ENCODE data around the gene IGFL1.
"Not testable (repeated sequence)": the region's sequence is repeated elsewhere in the genome, so short reads cannot be mapped to it uniquely, and the experiment has no call there.

IGFL1 gene

DNA sequence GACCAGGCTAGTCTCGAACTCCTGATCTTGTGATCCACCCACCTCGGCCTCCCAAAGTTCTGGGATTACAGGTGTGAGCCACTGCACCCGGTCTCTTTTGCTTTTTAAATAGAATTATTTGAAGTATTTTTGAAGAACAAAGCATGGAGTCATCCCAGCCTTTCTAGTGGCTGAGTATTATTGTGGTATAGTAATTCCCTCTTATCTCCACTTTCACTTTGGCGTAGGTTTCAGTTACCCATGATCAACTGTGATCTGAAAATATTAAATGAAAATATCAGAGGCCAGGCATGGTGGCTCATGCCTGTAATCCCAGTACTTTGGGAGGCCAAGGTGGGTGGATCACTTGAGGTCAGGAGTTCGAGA is 36.9 kb upstream of the IGFL1 start:
- H3K27me3 ChIP-seq (ENCODE audit: insufficient read depth, low read length): peaks cover 30% of the 10 kb centered on the region
- not testable (repeated sequence) for H3K27ac ChIP-seq (ENCODE audit: low read depth, low read length); H3K36me3 ChIP-seq (ENCODE audit: insufficient read depth, low read length); H2AFZ ChIP-seq (ENCODE audit: low read length, unreplicated experiment); H3K79me2 ChIP-seq (ENCODE audit: control insufficient read depth, insufficient read depth, low read length, unreplicated experiment); H3K4me3 ChIP-seq (ENCODE audit: low read depth, low read length)
- H3K4me1 ChIP-seq (ENCODE audit: control insufficient read depth, insufficient read depth, low read length, unreplicated experiment): peaks cover 11% of the 10 kb centered on the region

DNA sequence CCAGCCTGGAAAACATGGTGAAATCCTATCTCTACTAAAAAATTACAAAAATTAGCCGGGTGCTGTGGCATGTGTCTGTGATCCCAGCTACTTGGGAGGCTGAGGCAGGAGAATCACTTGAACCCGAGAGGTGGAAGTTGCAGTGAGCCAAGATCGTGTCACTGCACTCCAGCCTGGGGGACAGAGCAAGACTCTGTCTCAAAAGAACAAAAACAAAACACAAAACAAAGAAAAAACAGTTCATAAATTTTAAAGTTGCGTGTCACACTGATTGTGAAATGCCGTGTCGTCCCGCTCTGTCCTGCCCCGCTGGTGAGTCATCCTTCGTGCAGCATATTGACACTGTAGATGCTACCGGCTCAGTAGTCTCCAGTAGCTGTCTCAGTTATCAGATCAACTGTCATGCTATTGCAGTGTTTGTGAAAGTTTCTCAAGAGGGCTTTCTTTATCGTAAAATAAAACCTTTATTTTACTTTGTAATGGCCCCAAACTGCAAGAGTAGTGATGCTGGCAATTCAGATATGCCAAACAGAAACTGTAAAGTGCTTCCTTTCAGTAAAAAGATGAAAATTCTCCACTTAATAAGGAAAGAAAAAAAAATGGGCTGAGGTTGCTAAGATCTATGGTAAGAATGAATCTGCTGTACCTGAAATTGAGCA is 36.4 kb upstream of the IGFL1 start:
- Histone ChIP-seq H3K4me1 (ENCODE audit: control insufficient read depth, insufficient read depth, low read length, unreplicated experiment) (peaks cover 11% of the 10 kb centered on the region), H3K36me3 (ENCODE audit: insufficient read depth, low read length) (no peaks in the 10 kb centered on the region), H3K79me2 (ENCODE audit: control insufficient read depth, insufficient read depth, low read length, unreplicated experiment) (no peaks in the 10 kb centered on the region), H3K27ac (ENCODE audit: low read depth, low read length) (no peak overlapping the region), H3K4me3 (ENCODE audit: low read depth, low read length) (no peak overlapping the region), H2AFZ (ENCODE audit: low read length, unreplicated experiment) (no peak overlapping the region), H3K27me3 (ENCODE audit: insufficient read depth, low read length) (peaks cover 28% of the 10 kb centered on the region)

GRCh38 chr19:46193678-46194077 is 35.9 kb upstream of the IGFL1 start:
- Histone ChIP-seq H3K4me1 (ENCODE audit: control insufficient read depth, insufficient read depth, low read length, unreplicated experiment) (peaks cover 11% of the 10 kb centered on the region), H3K27ac (ENCODE audit: low read depth, low read length) (no peak overlapping the region), H3K27me3 (ENCODE audit: insufficient read depth, low read length) (peaks cover 22% of the 10 kb centered on the region), H3K4me3 (ENCODE audit: low read depth, low read length) (no peak overlapping the region), H2AFZ (ENCODE audit: low read length, unreplicated experiment) (no peak overlapping the region), H3K79me2 (ENCODE audit: control insufficient read depth, insufficient read depth, low read length, unreplicated experiment) (no peaks in the 10 kb centered on the region), H3K36me3 (ENCODE audit: insufficient read depth, low read length) (no peaks in the 10 kb centered on the region)

DNA sequence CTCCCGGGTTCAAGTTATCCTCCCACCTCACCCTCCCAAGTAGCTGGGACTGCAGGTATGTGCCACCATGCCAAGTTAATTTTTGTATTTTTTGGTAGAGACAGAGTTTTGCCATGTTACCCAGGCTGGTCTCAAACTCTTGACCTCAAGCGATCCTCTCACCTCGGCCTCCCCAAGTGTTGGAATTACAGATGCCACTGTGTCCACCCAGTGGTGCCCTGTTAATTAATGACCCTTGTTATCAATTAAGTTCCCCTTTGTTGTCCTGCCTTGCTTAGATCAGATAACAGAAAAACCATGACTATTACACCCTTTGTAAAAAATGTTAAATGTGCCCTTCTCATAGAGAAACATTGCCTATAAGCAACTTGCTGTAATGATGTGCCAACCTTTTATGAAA is 34.4 kb upstream of the IGFL1 start:
- no peak overlapping the region for H3K4me3 ChIP-seq (ENCODE audit: low read depth, low read length)
- no peak overlapping the region for H2AFZ ChIP-seq (ENCODE audit: low read length, unreplicated experiment)
- H3K79me2 ChIP-seq (ENCODE audit: control insufficient read depth, insufficient read depth, low read length, unreplicated experiment): no peaks in the 10 kb centered on the region
- no peak overlapping the region for H3K27ac ChIP-seq (ENCODE audit: low read depth, low read length)
- no peaks in the 10 kb centered on the region for H3K36me3 ChIP-seq (ENCODE audit: insufficient read depth, low read length)
- H3K4me1 ChIP-seq (ENCODE audit: control insufficient read depth, insufficient read depth, low read length, unreplicated experiment): peaks cover 11% of the 10 kb centered on the region
- H3K27me3 ChIP-seq (ENCODE audit: insufficient read depth, low read length): peaks cover 16% of the 10 kb centered on the region

GRCh38 chr19:46195919-46196318 is 33.6 kb upstream of the IGFL1 start:
- not testable (repeated sequence) for H2AFZ ChIP-seq (ENCODE audit: low read length, unreplicated experiment); H3K4me3 ChIP-seq (ENCODE audit: low read depth, low read length); H3K27ac ChIP-seq (ENCODE audit: low read depth, low read length); H3K79me2 ChIP-seq (ENCODE audit: control insufficient read depth, insufficient read depth, low read length, unreplicated experiment); H3K36me3 ChIP-seq (ENCODE audit: insufficient read depth, low read length)
- Histone ChIP-seq H3K4me1 (ENCODE audit: control insufficient read depth, insufficient read depth, low read length, unreplicated experiment) (peaks cover 11% of the 10 kb centered on the region), H3K27me3 (ENCODE audit: insufficient read depth, low read length) (peaks cover 13% of the 10 kb centered on the region)

DNA sequence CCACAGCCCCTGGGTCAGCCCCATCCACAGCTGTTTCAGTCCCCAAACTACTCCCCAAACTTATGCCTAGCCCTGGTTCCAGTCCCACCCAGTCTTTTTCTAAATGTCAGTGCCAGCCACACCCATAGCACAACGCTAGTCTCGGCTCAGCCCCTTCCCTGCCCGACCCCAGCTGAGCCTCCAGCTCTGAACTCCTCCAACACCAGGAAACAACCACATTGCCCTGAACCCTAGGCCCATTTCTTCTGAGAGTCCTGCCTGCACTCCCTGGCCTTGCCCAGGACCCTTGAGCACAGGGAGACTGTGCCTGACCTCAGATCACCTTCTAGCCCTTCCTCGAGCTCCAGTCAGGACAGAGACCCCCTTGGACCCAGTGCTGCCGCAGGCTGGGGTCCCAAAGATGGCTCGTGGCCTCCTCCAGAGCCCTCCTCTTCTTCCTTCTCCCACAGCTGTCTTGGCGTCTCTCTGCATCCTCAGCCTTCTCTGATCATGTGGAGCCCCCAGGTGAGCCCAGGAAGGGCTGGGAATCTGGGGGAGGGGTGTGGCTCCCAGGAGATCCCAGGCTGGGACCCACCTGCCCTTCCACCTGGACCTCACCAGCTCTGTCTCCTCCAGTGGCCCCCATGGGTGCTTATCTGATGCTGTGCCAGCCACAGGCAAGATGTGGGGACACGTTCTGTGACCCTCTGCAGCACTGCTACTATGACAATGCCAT is 33.0 kb upstream of the IGFL1 start:
- Histone ChIP-seq H3K4me3 (ENCODE audit: low read depth, low read length) (no peak overlapping the region), H3K4me1 (ENCODE audit: control insufficient read depth, insufficient read depth, low read length, unreplicated experiment) (peaks cover 11% of the 10 kb centered on the region), H3K27me3 (ENCODE audit: insufficient read depth, low read length) (peaks cover 19% of the 10 kb centered on the region), H3K27ac (ENCODE audit: low read depth, low read length) (no peak overlapping the region), H2AFZ (ENCODE audit: low read length, unreplicated experiment) (no peak overlapping the region), H3K79me2 (ENCODE audit: control insufficient read depth, insufficient read depth, low read length, unreplicated experiment) (no peaks in the 10 kb centered on the region), H3K36me3 (ENCODE audit: insufficient read depth, low read length) (no peaks in the 10 kb centered on the region)

DNA sequence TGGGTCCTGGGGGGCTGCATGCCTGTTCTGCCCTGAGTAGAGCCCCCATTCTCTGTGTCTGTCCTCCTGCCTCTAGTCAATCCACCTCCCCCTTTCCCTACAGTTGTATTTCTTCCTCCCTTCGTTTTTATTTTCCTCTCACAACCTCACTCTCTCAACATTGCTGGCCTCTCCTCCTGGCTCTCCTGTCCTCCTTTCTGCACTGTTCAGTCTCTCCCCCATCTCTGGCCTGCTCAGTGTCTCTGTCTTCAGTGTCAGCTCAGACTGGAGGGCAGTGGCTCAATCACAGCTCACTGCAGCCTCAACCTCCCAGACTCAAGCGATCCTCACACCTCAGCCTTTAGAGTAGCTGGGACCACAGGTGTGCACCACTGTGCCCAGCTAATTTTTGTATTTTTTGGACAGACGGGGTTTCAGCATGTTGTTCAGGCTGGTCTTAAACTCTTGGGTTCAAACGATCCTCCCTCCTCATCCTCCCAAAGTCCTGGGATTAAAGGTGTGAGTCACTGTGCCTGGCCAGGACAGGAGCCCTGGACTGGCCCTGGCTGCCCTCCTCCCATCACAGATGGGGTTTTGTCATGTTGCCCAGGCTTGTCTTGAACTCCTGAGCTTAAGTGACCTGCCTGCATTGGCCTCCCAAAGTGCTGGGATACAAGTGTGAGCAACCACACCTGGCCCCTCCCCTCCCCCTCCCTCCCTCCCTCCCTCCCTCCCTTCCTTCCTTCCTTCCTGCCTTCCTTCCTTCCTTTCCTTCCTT is 32.0 kb upstream of the IGFL1 start:
- Histone ChIP-seq H3K4me1 (ENCODE audit: control insufficient read depth, insufficient read depth, low read length, unreplicated experiment) (peaks cover 8% of the 10 kb centered on the region), H3K36me3 (ENCODE audit: insufficient read depth, low read length) (no peaks in the 10 kb centered on the region), H3K79me2 (ENCODE audit: control insufficient read depth, insufficient read depth, low read length, unreplicated experiment) (no peaks in the 10 kb centered on the region), H3K27me3 (ENCODE audit: insufficient read depth, low read length) (peaks cover 22% of the 10 kb centered on the region), H2AFZ (ENCODE audit: low read length, unreplicated experiment) (no peak overlapping the region), H3K4me3 (ENCODE audit: low read depth, low read length) (no peak overlapping the region), H3K27ac (ENCODE audit: low read depth, low read length) (no peak overlapping the region)

- Histone ChIP-seq H3K27me3 (ENCODE audit: insufficient read depth, low read length) (peaks cover 22% of the 10 kb centered on the region), H2AFZ (ENCODE audit: low read length, unreplicated experiment) (no peak overlapping the region), H3K27ac (ENCODE audit: low read depth, low read length) (no peak overlapping the region), H3K79me2 (ENCODE audit: control insufficient read depth, insufficient read depth, low read length, unreplicated experiment) (no peaks in the 10 kb centered on the region), H3K36me3 (ENCODE audit: insufficient read depth, low read length) (no peaks in the 10 kb centered on the region), H3K4me1 (ENCODE audit: control insufficient read depth, insufficient read depth, low read length, unreplicated experiment) (peaks cover 3% of the 10 kb centered on the region), H3K4me3 (ENCODE audit: low read depth, low read length) (no peak overlapping the region)
Observed at GRCh38 chr19:46198756-46199155, 30.8 kb upstream of the IGFL1 start.

DNA sequence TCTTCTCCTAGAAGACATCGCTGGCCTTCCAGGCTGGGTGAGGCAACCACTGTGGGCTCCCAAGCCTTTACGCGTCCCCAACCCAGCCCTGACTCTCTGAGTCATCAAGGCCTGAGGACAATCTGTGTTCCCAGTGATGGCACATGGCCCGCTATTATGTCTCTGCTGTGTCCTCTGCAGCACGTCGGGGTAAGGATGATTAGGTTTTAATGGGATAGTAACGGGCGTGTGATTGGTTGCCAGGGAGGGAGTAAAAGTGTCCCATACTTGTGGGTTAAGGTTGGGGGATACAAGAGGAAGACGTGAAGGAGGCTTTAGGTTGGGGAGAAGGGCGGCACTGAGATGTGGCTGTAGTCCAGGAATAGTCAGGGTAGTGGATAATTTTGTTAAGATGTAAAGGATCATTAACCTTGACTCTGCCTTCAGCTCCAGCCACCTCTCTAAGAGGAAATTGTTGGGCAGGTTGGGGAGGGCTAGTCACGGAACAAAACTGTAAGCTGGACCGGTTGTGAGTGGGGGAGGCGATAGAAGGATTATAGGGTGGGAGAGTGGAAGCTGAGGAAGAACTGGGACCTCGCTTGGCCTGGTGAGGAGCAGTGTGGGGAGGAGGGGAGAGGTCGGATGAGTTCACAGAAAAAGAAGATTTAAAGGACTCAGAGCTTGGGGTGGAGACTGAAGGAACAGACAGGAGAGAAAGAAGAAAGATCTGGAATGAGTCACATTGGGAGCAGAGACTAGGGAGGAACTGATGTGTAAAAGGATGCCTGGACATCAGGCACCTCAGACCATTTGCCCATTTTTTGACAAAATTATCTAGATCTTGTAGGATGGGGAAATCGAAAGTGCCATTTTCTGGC is 27.9 kb upstream of the IGFL1 start:
- H3K27ac ChIP-seq (ENCODE audit: low read depth, low read length): no peak overlapping the region
- no peaks in the 10 kb centered on the region for H3K79me2 ChIP-seq (ENCODE audit: control insufficient read depth, insufficient read depth, low read length, unreplicated experiment)
- no peaks in the 10 kb centered on the region for H3K4me1 ChIP-seq (ENCODE audit: control insufficient read depth, insufficient read depth, low read length, unreplicated experiment)
- no peak overlapping the region for H2AFZ ChIP-seq (ENCODE audit: low read length, unreplicated experiment)
- H3K36me3 ChIP-seq (ENCODE audit: insufficient read depth, low read length): no peaks in the 10 kb centered on the region
- no peak overlapping the region for H3K4me3 ChIP-seq (ENCODE audit: low read depth, low read length)
- H3K27me3 ChIP-seq (ENCODE audit: insufficient read depth, low read length): peaks cover 30% of the 10 kb centered on the region

GRCh38 chr19:46202426-46202825 is 27.1 kb upstream of the IGFL1 start:
- no peaks in the 10 kb centered on the region for H3K79me2 ChIP-seq (ENCODE audit: control insufficient read depth, insufficient read depth, low read length, unreplicated experiment)
- no peaks in the 10 kb centered on the region for H3K4me1 ChIP-seq (ENCODE audit: control insufficient read depth, insufficient read depth, low read length, unreplicated experiment)
- H3K27ac ChIP-seq (ENCODE audit: low read depth, low read length): no peak overlapping the region
- no peaks in the 10 kb centered on the region for H3K36me3 ChIP-seq (ENCODE audit: insufficient read depth, low read length)
- peaks cover 22% of the 10 kb centered on the region for H3K27me3 ChIP-seq (ENCODE audit: insufficient read depth, low read length)
- H2AFZ ChIP-seq (ENCODE audit: low read length, unreplicated experiment): no peak overlapping the region
- H3K4me3 ChIP-seq (ENCODE audit: low read depth, low read length): no peak overlapping the region

Data from ACC112 (cell line).